Measurements from ENCODE around the gene ADH1B.

- TF ChIP-seq CTCF (IDR thresholded peaks at IDR 0.05) (no peak), POLR2A (IDR thresholded peaks at IDR 0.05) (no peak), POLR2AphosphoS5 (IDR thresholded peaks at IDR 0.05; ENCODE audit: insufficient read depth in 1 of 2, low read depth in 1 of 2) (no peak)
These were observed 30.1 kb downstream of the ADH1B start, which contains the start of gene ADH1A for GRCh38 chr4:99290848-99291786.
